CD4-positive, alpha-beta T cell treated with Interleukin-6 at 100 ng/mL for 8 hours (primary cell): Measurements from ENCODE around the gene CD300C.
"Not testable (repeated sequence)": the region's sequence is repeated elsewhere in the genome, so short reads cannot be mapped to it uniquely, and the experiment has no call there.

Experiments used
- DNase-seq: peaks from one replicate; pipeline ENCODE4 v3.0.0-alpha.2; 2020; ENCODE audit warnings: mixed read lengths, low spot score

CD300C gene

DNA sequence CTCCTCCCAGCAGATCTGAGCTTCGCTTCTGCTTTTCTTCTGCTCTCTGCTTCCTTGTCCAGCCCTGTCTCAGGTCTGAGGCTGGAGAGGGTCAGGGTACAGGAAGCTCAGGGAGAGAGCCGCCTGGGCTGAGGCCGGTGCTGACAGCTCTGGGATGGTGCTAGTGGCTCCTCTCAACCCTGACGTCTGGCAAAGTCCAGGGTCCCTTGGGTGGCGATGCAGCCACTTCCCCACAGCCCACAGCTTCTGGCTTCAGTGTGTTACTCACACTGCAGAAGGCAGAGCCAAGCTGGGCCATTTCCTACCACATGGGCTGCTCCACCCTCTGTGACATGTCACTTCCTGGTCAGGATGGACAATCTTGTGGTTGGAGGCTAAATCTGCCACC, at the start of gene CD300C:
Gene CD300C (minus strand): TSS at position 273 of the 388 bp plus-strand sequence. CDS start 333 bp downstream, outside the sequence.
- DNase-seq = no peak

DNA sequence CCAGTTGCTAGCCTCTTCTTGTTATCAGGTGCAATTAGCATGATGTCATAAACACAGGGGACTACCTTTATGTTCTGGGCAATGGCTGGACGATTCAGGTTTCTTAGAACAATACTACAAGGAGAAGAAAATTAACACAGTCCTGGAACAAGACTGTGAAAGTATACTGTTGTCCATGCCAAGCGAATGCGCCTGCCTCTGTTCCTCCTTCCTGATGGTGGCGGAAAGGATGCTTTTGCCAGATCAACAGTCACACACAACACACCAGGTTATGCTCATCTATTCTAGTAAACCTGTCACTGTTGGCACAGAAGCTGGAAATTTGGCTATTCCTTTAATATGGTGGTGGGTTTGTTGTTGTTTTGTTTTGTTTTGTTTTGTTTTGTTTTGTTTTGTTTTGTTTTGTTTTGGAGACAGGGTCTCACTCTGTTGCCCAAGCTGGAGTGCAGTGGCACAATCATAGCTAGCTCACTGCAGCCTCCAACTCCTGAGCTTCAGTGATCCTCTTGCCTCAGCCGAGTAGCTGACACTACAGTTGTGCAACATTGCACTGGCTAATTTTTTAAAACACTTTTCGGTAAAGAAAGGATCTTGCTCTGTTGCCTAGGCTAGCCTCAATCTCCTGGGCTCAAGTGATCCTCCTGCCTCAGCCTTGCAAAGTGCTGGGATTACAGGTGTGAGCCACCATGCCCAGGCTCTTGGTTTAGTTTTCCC, 49.3 kb upstream of the CD300C start:
- no peak for DNase-seq

DNA sequence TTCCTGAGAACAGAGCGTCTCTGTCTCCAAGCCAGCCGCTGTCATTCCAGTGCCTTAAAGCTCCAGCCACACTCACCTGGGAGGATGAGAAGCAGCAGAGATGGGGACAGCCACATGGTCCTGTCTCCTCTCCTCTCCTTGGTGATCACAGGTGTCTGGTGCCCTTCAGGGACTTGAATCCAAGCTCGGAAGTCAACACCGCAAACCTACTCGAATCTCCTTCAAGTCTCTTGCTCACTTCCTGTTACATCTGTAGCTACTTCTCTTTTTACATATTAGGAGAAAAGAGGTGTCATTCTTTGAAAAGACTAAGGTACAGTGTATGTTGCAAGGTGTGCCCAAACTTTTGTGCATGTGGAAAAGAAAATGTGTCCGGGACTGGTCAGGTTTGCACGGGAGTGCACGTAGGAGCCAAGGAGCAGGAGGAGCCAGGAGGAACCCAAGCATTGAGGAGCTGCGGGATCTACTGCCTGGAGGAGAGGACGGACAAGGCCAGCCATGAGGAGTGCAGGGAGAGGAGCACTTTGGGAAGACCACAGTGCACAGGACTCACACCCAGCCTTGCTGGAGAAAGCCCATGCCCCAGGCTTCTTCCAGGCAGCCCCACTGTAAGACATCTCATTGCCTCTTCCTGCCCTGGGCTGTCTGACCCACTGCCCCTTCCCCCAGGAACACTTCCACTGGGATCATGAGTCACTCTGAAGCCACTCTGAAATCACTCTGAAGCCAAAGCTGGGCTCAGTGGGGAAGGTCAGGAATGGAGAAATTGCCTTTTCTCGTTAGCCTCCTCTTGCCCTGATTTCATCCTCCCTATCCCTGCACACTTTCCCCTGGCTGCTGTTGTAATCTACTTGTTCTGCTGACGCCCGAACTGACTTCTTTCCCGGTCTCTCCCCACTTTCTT, 46.4 kb upstream of the CD300C start, which contains the start of gene CD300LD:
Gene CD300LD (minus strand): TSS at position 197 of the 904 bp plus-strand sequence. CDS start 81 bp downstream, at position 116.
- DNase-seq = no peak

DNA sequence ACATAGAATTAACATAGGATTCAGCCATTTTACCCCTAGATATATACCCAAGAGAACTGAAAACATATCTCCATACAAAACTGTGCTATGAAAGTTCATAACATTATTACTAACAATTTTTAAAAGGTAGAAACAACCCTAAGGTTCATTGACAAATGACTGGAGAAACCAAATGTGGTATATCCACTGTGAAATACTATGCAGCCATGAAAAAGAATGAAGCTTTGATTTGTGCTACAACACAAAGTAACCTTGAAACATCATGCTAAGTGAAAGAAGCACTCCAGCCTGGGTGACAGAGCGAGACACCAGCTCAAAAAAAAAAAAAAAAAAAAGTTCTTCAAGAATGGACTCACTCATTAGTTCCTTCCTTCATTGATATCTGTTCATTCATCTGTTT, 45.6 kb upstream of the CD300C start:
- DNase-seq = no peak

DNA sequence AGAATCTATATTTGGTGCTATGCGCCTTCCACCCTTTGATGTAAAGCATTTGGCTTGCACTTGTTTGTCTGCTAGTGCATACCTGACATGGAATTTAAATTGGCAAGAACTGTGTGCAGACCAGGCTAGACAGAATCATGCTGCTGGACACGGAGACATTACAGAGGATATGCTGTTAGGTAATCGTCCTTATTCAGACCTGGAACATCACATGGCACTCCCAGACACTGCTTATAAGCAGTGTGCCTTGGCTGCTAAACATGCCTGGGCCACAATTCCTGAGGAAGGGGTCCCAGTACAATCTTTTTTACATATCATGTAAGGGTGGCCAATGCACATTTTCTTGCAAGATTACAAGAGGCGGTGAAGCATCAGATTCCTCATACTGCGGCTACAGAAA, 39.8 kb upstream of the CD300C start:
- DNase-seq = no peak

DNA sequence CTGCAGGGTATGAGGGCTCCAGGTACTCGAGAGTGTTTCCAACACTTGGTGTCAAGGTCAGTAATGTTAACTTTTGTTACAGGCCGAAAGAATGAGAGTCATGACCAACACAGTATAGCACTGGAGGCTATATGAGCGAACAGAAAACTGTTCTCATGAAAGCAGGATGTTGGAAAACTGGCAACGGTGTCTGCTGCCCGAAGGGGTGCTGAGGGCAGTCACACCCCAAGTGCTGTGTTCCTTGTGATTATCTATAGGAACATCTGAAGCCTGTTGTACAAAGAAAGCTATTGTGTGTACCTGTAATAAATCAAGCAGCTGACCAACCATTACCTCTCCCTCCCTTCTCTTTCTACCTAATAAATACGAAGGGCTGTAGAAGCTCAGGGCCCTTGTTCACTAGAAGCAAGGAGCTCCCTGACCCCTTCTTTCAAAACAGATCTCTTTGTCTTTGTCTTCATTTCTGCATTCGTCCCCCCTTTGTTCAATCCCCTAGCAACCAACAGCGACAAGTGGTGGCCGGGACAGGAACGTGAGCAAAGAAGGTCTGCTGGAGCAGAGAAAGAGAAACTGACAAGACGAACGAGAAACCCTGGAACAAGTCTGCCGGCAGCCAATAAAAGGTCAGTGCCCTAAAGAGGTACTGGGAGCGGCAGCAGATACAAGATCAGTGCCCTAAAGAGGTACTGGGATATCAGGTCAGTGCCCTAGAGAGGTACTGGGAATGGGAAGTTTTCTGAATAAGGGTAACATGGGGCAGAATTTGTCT, 38.6 kb upstream of the CD300C start:
- DNase-seq = no peak

DNA sequence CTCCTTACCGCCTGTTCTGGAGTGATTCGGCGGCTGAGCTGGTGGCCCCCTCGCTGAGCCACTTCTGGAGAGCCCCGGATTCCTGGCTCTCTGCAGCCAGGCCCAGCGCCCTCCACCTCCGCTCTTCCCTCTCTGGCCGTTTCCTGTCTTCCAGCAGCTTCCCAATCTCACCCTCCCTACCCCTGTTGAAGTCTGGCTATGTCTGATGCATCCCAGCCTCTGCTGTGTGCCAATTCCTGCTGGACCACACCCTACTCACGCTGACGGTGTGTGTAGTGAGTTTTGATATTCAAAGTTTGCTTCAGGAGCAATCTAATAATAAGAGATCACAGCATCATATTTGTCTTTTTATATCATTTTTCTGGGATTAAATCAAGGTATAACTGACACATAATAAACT, 36.7 kb upstream of the CD300C start:
- no peak for DNase-seq

DNA sequence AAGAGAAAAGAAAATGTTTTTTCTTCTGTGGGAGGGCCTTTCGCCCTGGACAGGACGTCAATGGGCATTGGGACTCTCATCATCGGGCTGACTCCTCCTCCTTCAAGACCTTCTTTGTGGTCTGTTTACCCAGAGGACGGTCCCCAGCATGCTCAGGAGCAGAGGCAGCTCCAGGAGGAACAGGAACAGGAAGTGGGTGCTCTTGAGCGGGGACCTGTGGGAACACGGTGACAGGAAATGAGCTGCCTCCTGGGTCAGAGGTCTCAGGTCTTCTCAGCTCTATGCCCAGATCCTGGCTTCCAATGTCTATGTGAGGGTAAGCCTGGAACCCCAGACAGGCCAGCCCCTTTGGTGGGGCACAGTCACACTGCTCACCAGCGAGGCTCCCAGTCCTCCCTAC, 34.0 kb upstream of the CD300C start:
- DNase-seq = no peak

DNA sequence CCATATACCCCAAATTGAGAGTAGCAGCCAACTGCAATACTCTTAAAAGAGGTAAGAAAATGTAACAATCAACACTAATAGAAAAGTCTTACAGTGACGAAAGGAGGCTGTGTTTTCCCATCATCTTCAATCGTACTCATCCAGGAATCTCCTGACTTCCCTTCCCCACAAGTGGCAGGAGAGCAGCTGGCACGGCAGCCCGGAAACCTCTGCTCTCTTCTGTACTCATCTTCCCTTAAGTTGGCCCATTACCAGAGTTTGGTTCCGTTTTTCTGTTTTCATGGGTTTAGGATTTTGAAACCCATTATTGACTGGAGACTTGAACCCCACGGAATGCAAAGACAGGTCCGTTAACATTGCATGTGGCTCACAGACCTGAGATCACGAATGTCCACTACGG, 33.1 kb upstream of the CD300C start:
- DNase-seq = no peak

DNA sequence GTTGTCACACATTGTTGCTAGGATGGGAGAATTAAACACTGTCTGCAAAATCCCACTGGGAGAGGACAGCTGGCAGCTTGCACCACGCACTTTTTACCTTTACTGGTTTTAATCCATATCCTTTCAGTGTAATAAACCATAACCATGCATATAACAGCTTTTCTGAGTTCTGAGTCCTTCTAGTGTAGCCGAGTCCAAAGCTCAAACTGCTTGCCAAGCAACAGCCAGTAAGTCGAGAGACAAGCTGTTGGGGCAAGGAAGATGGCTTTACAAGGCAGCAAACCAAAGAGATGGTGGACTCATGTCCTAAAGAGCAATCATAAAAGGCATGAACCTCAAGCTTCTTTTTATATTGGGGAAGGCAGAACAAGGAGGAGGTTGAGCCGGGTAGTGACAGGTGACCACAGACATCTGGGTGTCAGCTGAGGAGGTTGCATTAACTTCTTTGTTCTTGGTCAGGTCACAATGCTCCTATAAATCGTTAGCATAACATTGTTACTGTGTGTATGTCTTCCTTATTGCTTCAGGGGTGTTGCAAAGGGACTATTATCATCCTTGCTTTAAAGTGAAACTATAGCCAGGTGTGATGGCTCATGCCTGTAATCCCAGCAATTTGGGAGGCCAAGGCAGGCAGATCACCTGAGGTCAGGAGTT, 28.7 kb upstream of the CD300C start:
- DNase-seq = no peak

DNA sequence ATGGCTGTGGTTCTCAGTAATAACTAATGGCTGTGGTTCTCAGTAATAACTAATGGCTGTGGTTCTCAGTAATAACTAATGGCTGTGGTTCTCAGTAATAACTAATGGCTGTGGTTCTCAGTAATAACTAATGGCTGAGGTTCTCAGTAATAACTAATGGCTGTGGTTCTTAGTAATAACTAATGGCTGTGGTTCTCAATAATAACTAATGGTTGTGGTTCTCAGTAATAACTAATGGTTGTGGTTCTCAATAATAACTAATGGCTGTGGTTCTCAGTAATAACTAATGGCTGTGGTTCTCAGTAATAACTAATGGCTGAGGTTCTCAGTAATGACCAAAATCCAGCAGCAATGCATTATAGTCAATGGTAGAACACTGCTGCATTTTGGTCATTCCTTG, 27.7 kb upstream of the CD300C start:
- DNase-seq = not testable (repeated sequence)

DNA sequence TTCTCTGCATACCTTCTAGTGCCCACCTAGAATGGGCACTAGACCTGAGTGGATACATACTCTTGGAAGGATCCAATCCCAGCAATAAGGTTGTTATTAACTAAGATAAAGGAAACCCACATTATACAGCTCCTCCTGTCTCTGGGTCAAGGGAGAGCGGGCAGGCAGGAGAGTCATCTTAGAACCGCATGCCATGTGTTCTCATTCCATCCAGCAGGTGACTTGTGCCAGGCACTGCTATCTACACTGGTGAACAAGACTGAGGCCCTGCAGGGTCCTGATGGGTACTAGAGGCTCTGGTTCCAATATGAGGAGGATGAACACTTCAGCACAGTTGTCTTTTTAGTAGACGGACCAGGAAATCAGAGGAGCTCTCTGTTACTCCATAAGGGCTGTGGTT, 27.3 kb upstream of the CD300C start:
- DNase-seq = no peak

DNA sequence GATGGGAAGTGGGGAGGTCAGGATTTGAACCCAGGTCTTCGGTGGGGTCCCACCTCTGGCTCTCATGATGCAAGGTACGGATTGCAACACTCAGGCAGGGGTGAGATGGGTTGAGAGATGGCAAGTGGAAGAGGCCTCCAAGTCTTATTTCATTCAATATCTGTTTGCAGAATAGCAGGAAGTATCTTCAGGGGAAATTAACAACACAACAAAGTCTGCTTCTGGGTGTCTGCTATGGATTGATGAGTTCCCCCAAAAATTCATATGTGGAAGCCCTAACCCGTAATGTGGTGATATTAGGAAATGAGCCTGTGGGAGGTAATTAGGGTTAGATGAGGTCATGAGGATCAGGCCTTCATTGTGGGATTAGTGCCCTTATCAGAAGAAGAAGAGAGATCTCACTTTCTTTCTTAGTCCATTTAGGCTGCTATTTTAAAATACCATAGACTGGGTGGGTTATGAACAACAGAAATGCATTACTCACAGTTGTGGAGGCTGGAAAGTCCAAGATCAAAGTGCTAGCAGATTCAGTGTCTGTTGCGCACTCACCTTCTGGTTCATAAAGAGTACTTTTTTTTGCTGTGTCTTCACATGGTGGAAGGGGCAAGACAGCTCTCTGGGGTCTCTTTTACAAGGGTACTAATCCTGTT, 25.8 kb upstream of the CD300C start:
- no peak for DNase-seq

DNA sequence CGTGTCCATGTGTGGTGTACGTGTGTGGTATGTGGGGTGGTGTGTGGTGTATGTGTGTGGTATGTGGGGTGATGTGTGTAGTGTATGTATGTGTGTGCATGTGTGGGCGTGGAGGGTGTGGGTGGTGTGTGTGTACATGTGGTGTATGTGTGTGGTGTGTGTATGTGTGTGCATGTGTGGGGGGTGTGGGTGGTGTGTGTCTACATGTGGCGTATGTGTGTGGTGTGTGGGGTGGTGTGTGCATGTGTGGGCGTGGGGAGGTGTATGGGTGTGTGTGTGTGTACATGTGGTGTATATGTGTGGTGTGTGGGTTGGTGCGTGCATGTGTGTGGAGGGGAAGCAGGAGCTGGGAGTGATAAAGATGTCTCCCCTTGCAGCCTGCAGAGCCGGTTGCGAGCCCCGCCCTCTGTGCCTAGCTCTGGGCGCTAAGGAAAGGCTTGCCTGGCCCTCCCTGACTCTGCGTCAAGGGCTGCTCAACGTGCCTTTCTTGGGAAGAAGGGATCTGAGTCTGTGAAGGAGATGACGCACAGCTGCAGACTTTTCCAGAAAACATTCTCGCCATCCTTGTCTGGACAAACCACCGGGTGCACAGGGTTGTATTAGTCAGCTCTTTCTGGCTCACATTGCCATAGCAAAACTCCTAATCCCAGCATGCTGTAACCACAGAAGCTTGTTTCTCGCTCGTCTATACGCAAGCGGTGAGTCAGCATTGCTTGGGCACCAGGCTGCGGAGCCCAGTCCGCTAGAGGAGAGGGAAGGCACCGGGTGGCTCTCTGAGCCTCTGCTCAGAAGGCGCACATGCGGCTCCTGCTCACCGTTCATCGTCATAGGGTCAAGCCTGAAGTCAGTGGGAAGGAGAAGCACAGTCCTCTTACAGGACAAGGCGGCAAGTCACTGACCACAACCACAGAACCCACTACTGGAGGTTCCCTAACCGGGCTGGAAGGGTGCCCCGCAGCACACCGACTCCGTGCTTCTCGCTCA, 23.4 kb upstream of the CD300C start:
- no peak for DNase-seq

DNA sequence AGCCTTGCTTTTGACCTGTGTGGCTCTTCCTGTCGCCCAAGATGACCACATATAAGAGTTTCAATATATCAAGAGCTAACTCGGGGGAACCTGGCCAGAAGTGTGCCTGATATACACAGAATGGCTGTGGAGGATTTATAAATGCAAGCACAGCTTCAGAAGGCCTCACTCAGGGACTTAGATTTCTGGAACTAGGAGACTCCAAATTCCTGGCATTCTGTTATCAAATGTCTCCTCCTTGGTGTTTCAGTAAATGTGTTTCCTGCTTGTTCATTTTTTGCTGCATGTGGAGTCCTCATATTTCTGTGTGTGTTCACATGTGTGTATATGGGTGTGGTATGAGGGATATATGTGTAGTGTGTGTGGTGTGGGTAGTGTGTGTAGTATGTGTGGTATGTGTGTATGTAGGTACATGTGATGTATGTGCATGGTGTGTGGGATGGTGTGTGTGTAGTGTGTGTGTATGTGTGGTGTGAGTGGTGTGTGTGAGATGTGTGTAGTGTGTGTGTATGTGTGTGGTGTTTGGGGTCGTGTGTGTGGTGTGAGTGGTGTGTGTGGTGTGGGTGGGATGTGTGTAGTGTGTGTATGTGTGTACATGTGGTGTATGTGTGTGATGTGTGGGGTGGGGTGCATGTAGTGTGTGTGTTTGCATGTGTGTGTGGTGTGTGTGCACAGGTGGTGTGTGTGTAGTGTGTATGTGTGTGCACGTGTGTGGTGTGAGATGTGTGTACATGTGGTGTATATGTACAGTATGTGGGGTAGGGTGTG, 22.4 kb upstream of the CD300C start:
- no peak for DNase-seq

DNA sequence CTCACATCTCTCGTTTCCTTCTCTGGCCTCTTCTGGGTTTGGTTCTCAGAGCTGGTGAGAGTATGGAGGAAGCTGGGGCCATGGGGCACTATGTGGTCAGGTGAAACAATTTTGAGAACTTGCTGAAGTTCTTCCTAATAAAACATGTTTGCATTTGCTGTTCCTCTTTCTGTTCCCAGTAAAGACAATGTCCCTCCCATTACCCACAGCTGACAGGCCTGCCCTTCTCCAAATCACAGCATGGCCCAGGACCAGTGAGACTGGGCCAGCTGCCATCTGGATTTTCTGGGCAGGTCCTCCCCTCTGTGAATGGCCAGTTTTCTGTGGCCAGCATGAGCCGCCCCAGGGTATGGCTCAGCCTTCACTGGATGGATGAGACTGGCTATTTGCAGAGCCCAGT, 21.5 kb upstream of the CD300C start, which contains the start of gene CD300H:
Gene CD300H (minus strand): TSS at position 113 of the 400 bp plus-strand sequence.
- DNase-seq = no peak

DNA sequence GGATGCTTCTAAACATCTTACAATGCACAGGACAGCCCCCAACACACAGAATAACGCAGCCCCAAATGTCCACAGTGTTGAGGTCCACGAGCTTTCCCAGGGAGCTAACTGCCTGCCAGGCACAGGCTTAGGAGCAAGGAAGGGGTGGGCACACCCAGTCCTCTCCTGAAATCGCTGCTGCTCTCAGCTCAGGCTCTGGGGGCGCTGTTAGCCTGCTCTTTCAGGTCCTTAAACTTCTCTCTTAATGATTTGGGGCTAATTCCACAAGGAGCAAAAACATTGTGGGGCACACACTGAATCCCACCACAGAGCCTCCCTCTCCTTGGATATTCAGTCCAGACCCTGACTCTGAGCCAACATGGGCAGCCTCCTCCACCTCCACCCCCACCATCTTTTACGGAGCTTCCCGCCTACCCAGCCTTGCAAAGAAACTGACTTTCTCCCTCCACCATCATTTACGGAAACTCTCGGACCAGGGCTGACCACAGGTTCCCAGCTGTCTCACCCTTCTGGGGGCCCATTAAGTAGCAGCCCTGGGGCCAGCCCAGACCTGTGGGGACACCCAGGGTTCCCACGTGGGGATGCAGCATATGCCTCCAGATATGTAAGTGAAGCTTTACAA, 20.3 kb upstream of the CD300C start:
- peak; percentile 7 for DNase-seq

DNA sequence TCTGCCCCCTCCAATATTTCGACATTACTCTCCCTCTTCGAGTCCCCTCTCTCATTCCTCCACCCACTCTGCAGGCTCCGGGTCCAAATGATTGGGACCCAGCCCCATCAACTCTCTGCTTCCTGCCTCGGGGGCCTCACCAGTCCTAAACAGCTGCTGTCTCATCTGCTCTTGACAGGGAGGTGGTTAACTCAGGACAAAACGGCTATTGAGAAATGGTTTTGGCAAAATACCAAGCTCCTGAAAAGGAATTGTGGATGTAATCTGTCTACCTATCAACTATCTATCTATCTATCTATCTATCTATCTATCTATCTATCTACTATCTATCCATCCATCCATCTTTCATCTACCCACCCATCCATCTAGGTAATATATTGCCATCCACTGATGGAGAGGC, 19.2 kb upstream of the CD300C start:
- no peak for DNase-seq

DNA sequence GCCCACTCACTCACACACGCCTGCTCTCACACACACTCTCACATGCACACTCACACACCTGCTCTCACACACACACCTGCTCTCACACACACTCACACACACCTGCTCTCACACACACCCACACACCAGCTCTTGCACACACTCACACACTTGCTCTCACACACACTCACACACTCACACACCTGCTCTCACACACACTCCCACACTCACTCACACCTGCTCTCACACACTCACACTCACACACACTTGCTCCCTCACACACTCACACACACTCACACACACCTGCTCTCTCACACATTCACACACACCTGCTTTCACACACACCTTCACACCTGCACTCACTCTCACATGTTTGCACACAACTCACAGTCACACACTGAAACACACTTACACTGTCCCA, 17.4 kb upstream of the CD300C start:
- DNase-seq = no peak
